IMR-90 (cell line): ENCODE measurements around the gene KIAA1614. TPM values are rescaled to one million over a fixed set of nuclear protein-coding genes. Genes with fewer than 3 reads are reported as not detected.

Experiments used
- ATAC-seq: fragments of 200-7000 bp; cut with Tn5 transposase; 2 replicates; pipeline ENCODE4 v1.9.1; 2020; ENCODE audit warnings: low read depth, mild to moderate bottlenecking, moderate library complexity
- BruUV-seq: library from RNA; stranded (reverse); fragments of 400-500 nt; replicated peaks from 2 replicates; lab custom pipeline; 2021; lab: Mats Ljungman, UMichigan
- CTCF ChIA-PET: fragments of 300-600 bp; formaldehyde crosslinking; extraction: SDS; loops from one replicate; lab custom pipeline; 2021; ENCODE audit warnings: antibody characterized with exemption; lab: Yijun Ruan, JAX
- POLR2A ChIA-PET: fragments of 300-600 bp; sonication (Branson Sonifier 250); formaldehyde crosslinking; loops from one replicate; lab custom pipeline; 2022; ENCODE audit warnings: antibody characterized with exemption; ENCODE audit not compliant: unreplicated experiment; lab: Charles Lee
- DNase-seq: peaks from one replicate; pipeline ENCODE4 v3.0.0; 2013
- H2AFZ ChIP-seq: replicated peaks from 2 replicates; pipeline ENCODE3; 2013; ENCODE audit warnings: low read length, mild to moderate bottlenecking; ENCODE audit not compliant: poor library complexity
- H2AK5ac ChIP-seq: 2 replicates; pipeline ENCODE4 v1.6.1; 2013; ENCODE audit warnings: low read depth, low read length, inconsistent platforms
- H2AK9ac ChIP-seq: replicated peaks from 2 replicates; pipeline ENCODE3; 2013; ENCODE audit warnings: mild to moderate bottlenecking, low read depth, low read length, moderate library complexity; ENCODE audit not compliant: poor library complexity
- H2BK120ac ChIP-seq: 2 replicates; pipeline ENCODE4 v1.6.1; 2013; ENCODE audit warnings: low read depth, low read length, inconsistent platforms
- H2BK15ac ChIP-seq: 3 replicates; pipeline ENCODE4 v1.6.1; 2013; ENCODE audit warnings: low read depth, low read length, inconsistent platforms
- H2BK20ac ChIP-seq: 2 replicates; pipeline ENCODE4 v1.6.1; 2013; ENCODE audit warnings: low read depth, mild to moderate bottlenecking, inconsistent platforms, low read length, moderate library complexity
- H2BK5ac ChIP-seq: 2 replicates; pipeline ENCODE4 v1.6.1; 2013; ENCODE audit warnings: mild to moderate bottlenecking, low read depth, low read length, inconsistent platforms; ENCODE audit not compliant: poor library complexity, severe bottlenecking
- H3K14ac ChIP-seq: replicated peaks from 2 replicates; pipeline ENCODE4 v1.6.1; 2013; ENCODE audit warnings: low read depth, low read length, inconsistent platforms
- H3K18ac ChIP-seq: 2 replicates; pipeline ENCODE4 v1.6.1; 2013; ENCODE audit warnings: low read depth, low read length, control low read depth
- H3K23ac ChIP-seq: 2 replicates; pipeline ENCODE4 v1.6.1; 2013; ENCODE audit warnings: low read depth, low read length, inconsistent platforms
- H3K27ac ChIP-seq: 2 replicates; pipeline ENCODE4 v1.5.1; 2013; ENCODE audit warnings: mild to moderate bottlenecking, control low read depth, low read length; ENCODE audit not compliant: insufficient read depth
- H3K27me3 ChIP-seq: 2 replicates; pipeline ENCODE4 v1.6.1; 2013; ENCODE audit warnings: low read length; ENCODE audit not compliant: control insufficient read depth, insufficient read depth
- H3K36me3 ChIP-seq: 2 replicates; pipeline ENCODE4 v1.6.1; 2013; ENCODE audit warnings: low read length, mixed read lengths; ENCODE audit not compliant: control insufficient read depth, insufficient read depth
- H3K4ac ChIP-seq: 2 replicates; pipeline ENCODE4 v1.6.1; 2013; ENCODE audit warnings: low read depth, low read length, inconsistent platforms
- H3K4me1 ChIP-seq: 2 replicates; pipeline ENCODE4 v1.6.1; 2013; ENCODE audit warnings: low read length, mixed read lengths; ENCODE audit not compliant: control insufficient read depth, insufficient read depth
- H3K4me2 ChIP-seq: 2 replicates; pipeline ENCODE4 v1.6.1; 2013; ENCODE audit warnings: low read depth, mild to moderate bottlenecking, control low read depth, low read length, moderate library complexity
- H3K4me3 ChIP-seq: 2 replicates; pipeline ENCODE4 v1.5.1; 2013; ENCODE audit warnings: low read depth, mild to moderate bottlenecking, control low read depth, low read length, moderate library complexity; ENCODE audit not compliant: insufficient read depth
- H3K56ac ChIP-seq: 2 replicates; pipeline ENCODE4 v1.6.1; 2013; ENCODE audit warnings: low read length, inconsistent platforms; ENCODE audit not compliant: insufficient read depth; ENCODE audit errors: extremely low read depth
- H3K79me1 ChIP-seq, 2 experiments: 2 replicates each; pipeline ENCODE4 v1.6.1; 2013; ENCODE audit warnings: low read length in 2 of 2, inconsistent platforms in 1 of 2, low read depth in 1 of 2
- H3K9ac ChIP-seq: 2 replicates; pipeline ENCODE4 v1.6.1; 2013; ENCODE audit warnings: low read depth, low read length, control low read depth
- H3K9me1 ChIP-seq: 2 replicates; pipeline ENCODE4 v1.6.1; 2013; ENCODE audit warnings: low read length, inconsistent platforms; ENCODE audit not compliant: insufficient read depth
- H3K9me3 ChIP-seq: 2 replicates; pipeline ENCODE4 v1.6.1; 2013; ENCODE audit warnings: low read length; ENCODE audit not compliant: control insufficient read depth, insufficient read depth
- H4K20me1 ChIP-seq: 2 replicates; pipeline ENCODE4 v1.6.1; 2013; ENCODE audit warnings: low read length, inconsistent platforms; ENCODE audit not compliant: insufficient read depth
- H4K5ac ChIP-seq: 2 replicates; pipeline ENCODE4 v1.6.1; 2013; ENCODE audit warnings: mild to moderate bottlenecking, low read depth, low read length, control low read depth
- H4K8ac ChIP-seq, 2 experiments: 2 replicates each; pipeline ENCODE4 v1.6.1; 2013; ENCODE audit warnings: low read depth in 2 of 2, low read length in 2 of 2, control low read depth in 1 of 2, inconsistent platforms in 1 of 2
- H4K91ac ChIP-seq: 2 replicates; pipeline ENCODE4 v1.6.1; 2013; ENCODE audit warnings: low read depth, low read length, inconsistent platforms; ENCODE audit not compliant: insufficient read depth
- BHLHE40 ChIP-seq: fragments of 150-350 bp; IDR thresholded peaks from 2 replicates; pipeline ENCODE4 v1.6.1; 2016; ENCODE audit warnings: mild to moderate bottlenecking, low read depth, low read length
- CEBPB ChIP-seq: IDR thresholded peaks from 2 replicates; pipeline ENCODE4 v1.6.1; 2012; ENCODE audit warnings: low read depth, low read length, improper control_type of control experiment
- CHD1 ChIP-seq: IDR thresholded peaks from 2 replicates; pipeline ENCODE4 v1.6.1; 2012; ENCODE audit warnings: low read depth, low read length, improper control_type of control experiment
- FOS ChIP-seq: fragments of 150-350 bp; IDR thresholded peaks from 2 replicates; pipeline ENCODE4 v1.6.1; 2016; ENCODE audit warnings: low read depth, low read length
- MAFK ChIP-seq: IDR thresholded peaks from 2 replicates; pipeline ENCODE4 v1.6.1; 2012; ENCODE audit warnings: low read depth, low read length, improper control_type of control experiment
- MAZ ChIP-seq: IDR thresholded peaks from 2 replicates; pipeline ENCODE4 v1.6.1; 2012; ENCODE audit warnings: low read depth, mild to moderate bottlenecking, low read length, improper control_type of control experiment, moderate library complexity, borderline replicate concordance
- MXI1 ChIP-seq: IDR thresholded peaks from 2 replicates; pipeline ENCODE4 v1.6.1; 2012; ENCODE audit warnings: low read depth, mild to moderate bottlenecking, low read length, moderate library complexity, borderline replicate concordance
- NFE2L2 ChIP-seq: fragments of 150-350 bp; IDR thresholded peaks from 2 replicates; pipeline ENCODE4 v1.6.1; 2016; ENCODE audit warnings: low read depth, mild to moderate bottlenecking, low read length
- POLR2A ChIP-seq: IDR thresholded peaks from 2 replicates; pipeline ENCODE4 v1.6.1; 2012; ENCODE audit warnings: mild to moderate bottlenecking, low read depth, low read length
- RAD21 ChIP-seq: IDR thresholded peaks from 2 replicates; pipeline ENCODE4 v1.6.1; 2012; ENCODE audit warnings: low read length, improper control_type of control experiment
- RCOR1 ChIP-seq: IDR thresholded peaks from 2 replicates; pipeline ENCODE4 v1.6.1; 2012; ENCODE audit warnings: mild to moderate bottlenecking, low read length, improper control_type of control experiment; ENCODE audit not compliant: insufficient replicate concordance
- RFX5 ChIP-seq: IDR thresholded peaks from 2 replicates; pipeline ENCODE4 v1.8.0; 2012; ENCODE audit warnings: low read depth, mild to moderate bottlenecking, low read length, moderate library complexity
- SMC3 ChIP-seq: fragments of 150-350 bp; IDR thresholded peaks from 2 replicates; pipeline ENCODE4 v1.6.1; 2016; ENCODE audit warnings: low read depth, mild to moderate bottlenecking, antibody characterized with exemption, low read length, moderate library complexity
- USF2 ChIP-seq: fragments of 150-350 bp; IDR thresholded peaks from 2 replicates; pipeline ENCODE4 v1.6.1; 2017; ENCODE audit warnings: mild to moderate bottlenecking, antibody characterized with exemption, low read length, low read depth
- WGBS, 2 experiments: methylation state at CpG; one replicate each; pipeline versions ENCODE4 v1.1.5 to v1.1.7; 2013; ENCODE audit warnings: missing lambda C conversion rate in 2 of 2; ENCODE audit not compliant: insufficient read length in 1 of 2; ENCODE audit errors: extremely low coverage in 2 of 2; 5-methylcytosine and 5-hydroxymethylcytosine counted together
- dilution Hi-C: fragments of 300-500 bp; cut with HindIII; formaldehyde crosslinking; loops from one replicate; pipeline ENCODE4 v1.14.3; 2018; ENCODE audit warnings: low sequenced_read_pairs; ENCODE audit not compliant: unreplicated experiment
- in situ Hi-C: fragments of 300-500 bp; cut with MboI; formaldehyde crosslinking; loops from 3 replicates; pipeline ENCODE4 v1.14.3; 2019; ENCODE audit warnings: low sequenced_read_pairs, inconsistent platforms, mixed read lengths
- intact Hi-C: fragments of 100-400 bp; cut with micrococcal nuclease; formaldehyde crosslinking; loops from 2 replicates; pipeline ENCODE4 v1.10.0; 2022
- polyA plus RNA-seq, 3 experiments: library from polyadenylated mRNA; depleted of rRNA; stranded (reverse); fragments of >200 nt; gene quantifications; 2 replicates each; pipeline ENCODE4 v1.2.3, GENCODE V29; 2012; ENCODE audit warnings: low replicate concordance in 1 of 3
- total RNA-seq: library from RNA; depleted of rRNA; stranded (reverse); fragments of >200 nt; gene quantifications from 2 replicates; pipeline ENCODE4 v1.2.3, GENCODE V29; 2012
- TF ChIP-seq, protein P1 (sequence below): conservative IDR thresholded peaks from 2 replicates; pipeline ENCODE4 v1.5.1; 2012; ENCODE audit warnings: mild to moderate bottlenecking, low read depth, low read length, improper control_type of control experiment
- TF ChIP-seq, protein P2 (sequence below): fragments of 150-350 bp; IDR thresholded peaks from 2 replicates; pipeline ENCODE4 v1.6.1; 2016; ENCODE audit warnings: low read depth, mild to moderate bottlenecking, low read length, moderate library complexity, borderline replicate concordance

KIAA1614 gene
- total and polyA plus RNA-seq, 2 of the 4 experiments (the other 2 are of a cell fraction): 1.8 to 3.5 TPM

DNA sequence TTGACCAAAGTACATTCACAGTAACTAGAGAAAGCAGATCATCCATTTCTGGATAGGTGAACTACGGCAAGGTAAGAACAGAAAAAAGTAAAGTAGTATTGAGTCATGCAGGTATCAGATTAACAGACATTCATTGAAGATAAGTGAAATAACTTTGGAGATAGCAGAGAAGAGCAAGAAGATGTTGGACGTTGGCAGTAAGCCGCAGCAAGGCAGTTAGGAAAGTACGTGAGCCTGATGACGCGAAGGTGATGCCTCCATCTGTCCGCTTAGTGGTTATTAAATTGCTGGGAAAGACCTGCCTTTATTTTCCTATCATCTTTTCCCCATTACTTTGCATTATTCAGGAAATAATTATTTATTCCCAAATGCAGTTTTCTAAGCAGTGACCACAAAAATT lies 24.9 kb upstream of the KIAA1614 start:
- Histone ChIP-seq H3K18ac (no peak overlapping the region), H3K4me3 (no peak overlapping the region), H4K8ac (no peak overlapping the region), H3K27ac (no peak overlapping the region), H2AFZ (no peak overlapping the region), H3K9ac (no peak overlapping the region), H3K23ac (no peak overlapping the region), H3K36me3 (peaks cover 1% of the 10 kb centered on the region; the same call in 1 of the 2 replicates), H3K4me1 (no peaks in the 10 kb centered on the region), H3K4ac (no peak overlapping the region), H3K56ac (no peak overlapping the region), H3K27me3 (no peaks in the 10 kb centered on the region), H4K5ac (no peak overlapping the region), H2AK5ac (no peak overlapping the region), H2BK15ac (no peak overlapping the region), H2BK5ac (no peak overlapping the region), H4K91ac (no peak overlapping the region), H2AK9ac (no peak overlapping the region), H2BK120ac (no peak overlapping the region), H4K20me1 (no peaks in the 10 kb centered on the region), H3K4me2 (no peak overlapping the region), H3K14ac (no peak overlapping the region), H3K9me3 (no peaks in the 10 kb centered on the region), H2BK20ac (no peak overlapping the region), H3K79me1 (no peaks in the 10 kb centered on the region), H3K9me1 (no peaks in the 10 kb centered on the region)
- dilution Hi-C loops (no loop called here), intact Hi-C loops (no loop called here), in situ Hi-C loops (no loop called here)
- DNase-seq: no peak
- no peak for ATAC-seq
- BruUV-seq: no TSS peak
- TF ChIP-seq FOS (no peak), RAD21 (no peak), POLR2A (no peak), MXI1 (no peak), BHLHE40 (no peak), SMC3 (no peak), RCOR1 (no peak), CEBPB (no peak), MAFK (no peak), CHD1 (no peak), RFX5 (no peak), NFE2L2 (no peak), USF2 (no peak), MAZ (no peak)
- TF ChIP-seq, protein P1, sequence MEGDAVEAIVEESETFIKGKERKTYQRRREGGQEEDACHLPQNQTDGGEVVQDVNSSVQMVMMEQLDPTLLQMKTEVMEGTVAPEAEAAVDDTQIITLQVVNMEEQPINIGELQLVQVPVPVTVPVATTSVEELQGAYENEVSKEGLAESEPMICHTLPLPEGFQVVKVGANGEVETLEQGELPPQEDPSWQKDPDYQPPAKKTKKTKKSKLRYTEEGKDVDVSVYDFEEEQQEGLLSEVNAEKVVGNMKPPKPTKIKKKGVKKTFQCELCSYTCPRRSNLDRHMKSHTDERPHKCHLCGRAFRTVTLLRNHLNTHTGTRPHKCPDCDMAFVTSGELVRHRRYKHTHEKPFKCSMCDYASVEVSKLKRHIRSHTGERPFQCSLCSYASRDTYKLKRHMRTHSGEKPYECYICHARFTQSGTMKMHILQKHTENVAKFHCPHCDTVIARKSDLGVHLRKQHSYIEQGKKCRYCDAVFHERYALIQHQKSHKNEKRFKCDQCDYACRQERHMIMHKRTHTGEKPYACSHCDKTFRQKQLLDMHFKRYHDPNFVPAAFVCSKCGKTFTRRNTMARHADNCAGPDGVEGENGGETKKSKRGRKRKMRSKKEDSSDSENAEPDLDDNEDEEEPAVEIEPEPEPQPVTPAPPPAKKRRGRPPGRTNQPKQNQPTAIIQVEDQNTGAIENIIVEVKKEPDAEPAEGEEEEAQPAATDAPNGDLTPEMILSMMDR: no peak
- TF ChIP-seq, protein P2, sequence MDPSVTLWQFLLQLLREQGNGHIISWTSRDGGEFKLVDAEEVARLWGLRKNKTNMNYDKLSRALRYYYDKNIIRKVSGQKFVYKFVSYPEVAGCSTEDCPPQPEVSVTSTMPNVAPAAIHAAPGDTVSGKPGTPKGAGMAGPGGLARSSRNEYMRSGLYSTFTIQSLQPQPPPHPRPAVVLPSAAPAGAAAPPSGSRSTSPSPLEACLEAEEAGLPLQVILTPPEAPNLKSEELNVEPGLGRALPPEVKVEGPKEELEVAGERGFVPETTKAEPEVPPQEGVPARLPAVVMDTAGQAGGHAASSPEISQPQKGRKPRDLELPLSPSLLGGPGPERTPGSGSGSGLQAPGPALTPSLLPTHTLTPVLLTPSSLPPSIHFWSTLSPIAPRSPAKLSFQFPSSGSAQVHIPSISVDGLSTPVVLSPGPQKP: no peak
- CTCF ChIA-PET: interaction anchor here (1.2 kb wide), 1 partner anchor 12 kb away, joined by 3 read pairs; no protein-coding TSS in a partner anchor
- POLR2A ChIA-PET: no interaction called here
- no CpG with 5 or more reads among the region's 7 CpGs for WGBS, 2 experiments
